Common myeloid progenitor, CD34-positive (primary cell): ENCODE data around the gene YIF1B.

Source experiments
- CTCF ChIA-PET: fragments of 350-600 bp; sonication (Branson Sonifier 250); formaldehyde crosslinking; loops from one replicate; lab custom pipeline; 2021; ENCODE audit warnings: antibody characterized with exemption; lab: Charles Lee
- POLR2A ChIA-PET: fragments of 350-600 bp; sonication (Branson Sonifier 250); formaldehyde crosslinking; loops from one replicate; lab custom pipeline; 2021; ENCODE audit warnings: antibody characterized with exemption; lab: Charles Lee
- DNase-seq, 3 donors: peaks; one replicate each; pipeline versions ENCODE4 v3.0.0 to v3.0.0-alpha.2; 2013
- H3K27ac ChIP-seq, 2 experiments: 1 replicate in 1 of 2; 2 replicates in 1 of 2; pipeline ENCODE4 v1.7.0; 2013; ENCODE audit warnings: inconsistent platforms in 2 of 2, low read length in 2 of 2, mild to moderate bottlenecking in 2 of 2, low read depth in 1 of 2, moderate library complexity in 1 of 2; ENCODE audit not compliant: severe bottlenecking in 2 of 2, insufficient read depth in 1 of 2, poor library complexity in 1 of 2
- H3K27me3 ChIP-seq, 5 experiments: replicated peaks in 2 of 5; 1 replicate in 3 of 5; 2 replicates in 2 of 5; pipeline versions ENCODE4 v1.6.1 to v1.7.0; 2013; ENCODE audit warnings: low read length in 4 of 5, mild to moderate bottlenecking in 2 of 5, moderate library complexity in 2 of 5, inconsistent platforms in 1 of 5; ENCODE audit not compliant: insufficient read depth in 5 of 5, control insufficient read depth in 4 of 5
- H3K36me3 ChIP-seq, 4 experiments: 1 replicate in 2 of 4; 2 replicates in 2 of 4; pipeline versions ENCODE4 v1.6.1 to v1.7.0; 2013; ENCODE audit warnings: low read length in 3 of 4, control low read depth in 1 of 4, mild to moderate bottlenecking in 1 of 4; ENCODE audit not compliant: control insufficient read depth in 4 of 4, insufficient read depth in 4 of 4
- H3K4me1 ChIP-seq, 4 experiments: 1 replicate in 3 of 4; 2 replicates in 1 of 4; pipeline versions ENCODE4 v1.6.1 to v1.7.1; 2013; ENCODE audit warnings: low read length in 3 of 4, mild to moderate bottlenecking in 3 of 4, control low read depth in 1 of 4, inconsistent platforms in 1 of 4, moderate library complexity in 1 of 4; ENCODE audit not compliant: control insufficient read depth in 4 of 4, insufficient read depth in 4 of 4; ENCODE audit errors: control extremely low read depth in 1 of 4
- H3K4me3 ChIP-seq, 7 experiments: 1 replicate in 4 of 7; 2 replicates in 3 of 7; pipeline versions ENCODE4 v1.5.1 to v1.7.0; 2013; ENCODE audit warnings: mild to moderate bottlenecking in 7 of 7, low read length in 6 of 7, moderate library complexity in 6 of 7, inconsistent platforms in 2 of 7, low read depth in 2 of 7, control low read depth in 1 of 7; ENCODE audit not compliant: insufficient read depth in 4 of 7, control insufficient read depth in 1 of 7; ENCODE audit errors: extremely low read depth in 1 of 7
- H3K9me3 ChIP-seq, 5 experiments: 1 replicate in 4 of 5; 2 replicates in 1 of 5; pipeline versions ENCODE4 v1.6.1 to v1.7.1; 2013; ENCODE audit warnings: low read length in 4 of 5, mild to moderate bottlenecking in 2 of 5, inconsistent platforms in 1 of 5, low read depth in 1 of 5, moderate library complexity in 1 of 5; ENCODE audit not compliant: control insufficient read depth in 4 of 5, insufficient read depth in 2 of 5; ENCODE audit errors: control extremely low read depth in 1 of 5
- WGBS: methylation state at CpG from one replicate; pipeline ENCODE4 v1.1.5; 2013; ENCODE audit not compliant: insufficient coverage; 5-methylcytosine and 5-hydroxymethylcytosine counted together

YIF1B gene

GRCh38 chr19:38335949-38336637 is 20.3 kb upstream of the YIF1B start:
- ChIA-PET CTCF (interaction anchor here (0.7 to 6.7 kb wide), 9 partner anchors 19 to 109 kb away, joined by 3 to 62 read pairs (median 3); partner anchors contain the start of gene PSMD8), POLR2A (interaction anchor here (2.5 kb wide), 1 partner anchor 38 kb away, joined by 13 read pairs; the partner anchor contains the start of gene PSMD8)
- Histone ChIP-seq H3K27me3 (no peaks in the 10 kb centered on the region), H3K9me3 (no peaks in the 10 kb centered on the region), H3K36me3 (no peaks in the 10 kb centered on the region), H3K4me1 (peaks cover 0 to 15% (median 9%) of the 10 kb centered on the region in 4 experiments), H3K4me3 (peak overlapping the region; percentile 61 to 93 (median 81)), H3K27ac (peak overlapping the region in 1 of 2 experiments; percentile 75)
- WGBS = 0% methylated on average over 47 of the region's 52 CpGs
- peak; percentile 95 to 97 (median 97) for DNase-seq

- no peak for DNase-seq
- H3K9me3 ChIP-seq = no peaks in the 10 kb centered on the region
- no peak overlapping the region for H3K27ac ChIP-seq
- peaks cover 0 to 3% (median under 1%) of the 10 kb centered on the region in 4 experiments for H3K36me3 ChIP-seq
- no peak overlapping the region for H3K4me3 ChIP-seq
- no peaks in the 10 kb centered on the region for H3K27me3 ChIP-seq
- peaks cover 0 to 15% (median 9%) of the 10 kb centered on the region in 4 experiments for H3K4me1 ChIP-seq
- ChIA-PET CTCF (interaction anchor here (1.1 to 6.7 kb wide), 4 partner anchors 13 to 90 kb away, joined by 3 to 62 read pairs (median 5); partner anchors contain the start of genes KCNK6 and PSMD8), POLR2A (interaction anchor here (0.6 kb wide), 1 partner anchor 241 kb away, joined by 3 read pairs; no protein-coding TSS in a partner anchor)
- WGBS = 100% methylated on average over 7 of the region's 9 CpGs
These were observed 17.5 kb upstream of the YIF1B start for GRCh38 chr19:38333245-38333644.

- H3K4me3 ChIP-seq = no peak overlapping the region
- H3K9me3 ChIP-seq = no peaks in the 10 kb centered on the region
- H3K27me3 ChIP-seq = no peaks in the 10 kb centered on the region
- peak in 1 of 3 donors; percentile 4 for DNase-seq
- POLR2A ChIA-PET = no interaction called here
- no CpG with 5 or more reads among the region's 1 CpG for WGBS
- no peak overlapping the region for H3K27ac ChIP-seq
- H3K36me3 ChIP-seq = peaks cover 0 to 9% (median 5%) of the 10 kb centered on the region in 4 experiments
- CTCF ChIA-PET = interaction anchor here (0.8 to 6.7 kb wide), 7 partner anchors 10 to 89 kb away, joined by 3 to 62 read pairs (median 5); partner anchors contain the start of gene PSMD8
- peaks cover 0 to 8% (median 3%) of the 10 kb centered on the region in 4 experiments for H3K4me1 ChIP-seq
These were observed 16.0 kb upstream of the YIF1B start for GRCh38 chr19:38331728-38332127.

- POLR2A ChIA-PET = no interaction called here
- peaks cover 0 to 12% (median 5%) of the 10 kb centered on the region in 4 experiments for H3K36me3 ChIP-seq
- H3K9me3 ChIP-seq = no peaks in the 10 kb centered on the region
- CTCF ChIA-PET = interaction anchor here (0.6 to 6.7 kb wide), 5 partner anchors 11 to 96 kb away, joined by 3 to 62 read pairs (median 3); partner anchors contain the start of gene KCNK6
- H3K27me3 ChIP-seq = no peaks in the 10 kb centered on the region
- H3K4me1 ChIP-seq = no peaks in the 10 kb centered on the region
- no peak overlapping the region for H3K4me3 ChIP-seq
- WGBS = 100% methylated on average over 5 of the region's 7 CpGs
- DNase-seq = no peak
- no peak overlapping the region for H3K27ac ChIP-seq
These were observed 13.9 kb upstream of the YIF1B start for GRCh38 chr19:38329651-38330050.

GRCh38 chr19:38326591-38326990 is 10.8 kb upstream of the YIF1B start:
- over 99% methylated on average over 22 of the region's 22 CpGs for WGBS
- H3K4me1 ChIP-seq = no peaks in the 10 kb centered on the region
- peaks cover 0 to 12% (median 5%) of the 10 kb centered on the region in 4 experiments for H3K36me3 ChIP-seq
- no peak overlapping the region for H3K4me3 ChIP-seq
- DNase-seq = no peak
- H3K27ac ChIP-seq = no peak overlapping the region
- CTCF ChIA-PET = interaction anchor here (0.8 to 1.7 kb wide), 2 partner anchors 82 to 94 kb away, joined by 3 to 5 read pairs; no protein-coding TSS in a partner anchor
- POLR2A ChIA-PET = no interaction called here
- H3K9me3 ChIP-seq = no peaks in the 10 kb centered on the region
- H3K27me3 ChIP-seq = no peaks in the 10 kb centered on the region

GRCh38 chr19:38324431-38324830 is 8.7 kb upstream of the YIF1B start:
- ChIA-PET CTCF (no interaction called here), POLR2A (no interaction called here)
- peaks cover 0 to 16% (median 13%) of the 10 kb centered on the region in 4 experiments for H3K4me1 ChIP-seq
- H3K27me3 ChIP-seq = no peaks in the 10 kb centered on the region
- peaks cover 0 to 12% (median 5%) of the 10 kb centered on the region in 4 experiments for H3K36me3 ChIP-seq
- H3K4me3 ChIP-seq = no peak overlapping the region
- no peaks in the 10 kb centered on the region for H3K9me3 ChIP-seq
- WGBS = 100% methylated on average over 2 of the region's 4 CpGs
- H3K27ac ChIP-seq = no peak overlapping the region
- no peak for DNase-seq

- Histone ChIP-seq H3K27ac (no peak overlapping the region), H3K9me3 (no peaks in the 10 kb centered on the region), H3K4me3 (no peak overlapping the region), H3K4me1 (peaks cover 0 to 27% (median 24%) of the 10 kb centered on the region in 4 experiments), H3K27me3 (no peaks in the 10 kb centered on the region), H3K36me3 (peaks cover 0 to 9% (median 4%) of the 10 kb centered on the region in 4 experiments)
- ChIA-PET POLR2A (no interaction called here), CTCF (no interaction called here)
- DNase-seq = no peak
- 97% methylated on average over 6 of the region's 7 CpGs for WGBS
These were observed 7.5 kb upstream of the YIF1B start for GRCh38 chr19:38323291-38323690.
